CD4-positive, alpha-beta T cell treated with Interleukin-6 at 100 ng/mL for 8 hours (primary cell): ENCODE results near the gene EXOC6B.

Source experiments
- DNase-seq: peaks from one replicate; pipeline ENCODE4 v3.0.0-alpha.2; 2020; ENCODE audit warnings: mixed read lengths, low spot score

EXOC6B gene

DNA sequence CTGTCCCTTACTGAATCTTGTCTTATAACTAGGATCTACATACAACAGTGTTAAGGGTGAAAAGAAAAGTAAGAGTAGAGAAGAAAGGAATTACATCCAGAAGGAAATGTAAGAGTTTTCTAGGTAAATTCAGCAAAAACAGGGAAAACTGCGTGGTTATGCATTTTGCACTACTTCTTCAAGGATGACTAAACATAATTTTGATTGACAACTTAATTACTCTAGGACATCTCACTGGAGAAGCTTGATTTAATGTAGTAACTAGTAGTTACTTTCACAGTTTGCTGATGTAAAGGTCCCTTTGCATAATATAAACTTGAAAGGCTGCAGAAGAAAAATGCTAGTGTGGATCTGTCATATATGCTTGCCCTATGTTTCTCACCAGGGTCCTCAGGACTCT lies 464.8 kb downstream of the EXOC6B start:
- DNase-seq: no peak

DNA sequence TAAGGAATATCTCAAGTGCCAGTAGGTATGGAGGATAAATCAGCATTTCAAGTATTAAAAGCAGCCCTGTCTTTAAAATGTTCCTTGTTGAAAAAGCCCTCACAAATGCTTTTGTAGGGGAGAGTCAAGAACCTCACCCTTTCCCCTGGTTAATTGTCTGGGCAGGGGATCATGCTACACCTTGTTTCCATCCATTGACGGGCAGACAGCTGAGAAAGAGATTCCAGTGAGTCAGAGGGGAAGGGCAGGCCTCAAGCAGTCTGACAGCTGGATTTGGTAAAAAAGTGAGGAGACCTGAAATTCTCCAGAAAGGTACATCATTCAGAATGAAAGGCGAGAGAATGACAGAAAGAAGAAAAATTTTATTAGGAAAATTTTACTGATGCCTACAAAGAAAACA lies 475.0 kb downstream of the EXOC6B start:
- no peak for DNase-seq

DNA sequence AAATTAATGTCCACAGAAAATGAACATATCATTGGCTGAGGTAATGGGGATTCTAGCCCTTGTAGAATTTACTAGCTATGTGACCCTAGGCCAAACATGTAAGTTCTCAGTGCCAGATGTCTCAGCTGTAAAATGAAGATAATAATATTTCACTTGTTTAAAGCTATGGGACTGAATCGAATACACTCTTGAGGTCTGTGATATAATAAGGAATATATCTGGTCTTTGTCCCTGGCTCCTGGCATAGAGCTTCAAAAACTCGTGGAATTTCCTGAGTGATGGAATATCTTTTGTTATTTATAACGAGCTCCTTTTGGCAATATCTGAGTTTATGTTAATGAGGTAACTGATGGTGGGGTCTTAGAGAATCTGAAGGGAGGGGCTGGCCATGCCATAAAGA lies 476.8 kb downstream of the EXOC6B start:
- DNase-seq: no peak

DNA sequence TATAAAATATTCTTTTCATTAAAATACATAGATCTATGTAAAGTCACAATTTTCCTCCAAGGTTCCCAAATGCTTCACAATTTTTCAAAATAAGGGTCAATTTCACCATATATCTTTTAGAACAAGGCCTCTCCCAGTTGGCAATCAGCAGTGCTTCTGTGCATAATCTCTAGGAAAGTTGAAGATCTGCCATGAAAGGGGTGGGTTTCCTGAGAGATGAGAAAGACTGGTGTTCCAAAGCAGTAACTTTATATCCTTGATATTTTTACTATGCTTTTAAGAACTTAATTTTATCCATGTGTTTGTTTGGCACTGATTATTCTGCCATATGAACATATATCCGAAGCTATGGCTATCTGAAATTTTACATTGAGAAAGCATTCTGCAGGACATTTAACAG lies 478.8 kb downstream of the EXOC6B start:
- no peak for DNase-seq

DNA sequence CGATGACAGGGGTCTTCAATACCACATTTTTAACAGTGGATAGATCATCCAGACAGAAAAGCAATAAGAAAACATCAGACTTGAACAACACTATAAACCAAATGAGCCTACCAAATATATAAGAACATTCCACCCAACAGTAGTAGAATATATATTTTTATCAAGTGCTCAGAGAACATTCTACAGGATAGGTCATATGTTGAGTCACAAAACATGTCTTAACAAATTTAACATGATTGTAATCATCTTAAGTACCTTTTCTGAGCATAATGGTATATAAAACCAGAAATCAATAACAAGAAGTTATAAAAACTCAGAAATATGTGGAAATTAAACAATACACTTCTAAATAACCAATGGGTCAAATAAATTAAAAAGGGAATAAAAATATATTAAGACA lies 484.2 kb downstream of the EXOC6B start:
- DNase-seq: no peak

DNA sequence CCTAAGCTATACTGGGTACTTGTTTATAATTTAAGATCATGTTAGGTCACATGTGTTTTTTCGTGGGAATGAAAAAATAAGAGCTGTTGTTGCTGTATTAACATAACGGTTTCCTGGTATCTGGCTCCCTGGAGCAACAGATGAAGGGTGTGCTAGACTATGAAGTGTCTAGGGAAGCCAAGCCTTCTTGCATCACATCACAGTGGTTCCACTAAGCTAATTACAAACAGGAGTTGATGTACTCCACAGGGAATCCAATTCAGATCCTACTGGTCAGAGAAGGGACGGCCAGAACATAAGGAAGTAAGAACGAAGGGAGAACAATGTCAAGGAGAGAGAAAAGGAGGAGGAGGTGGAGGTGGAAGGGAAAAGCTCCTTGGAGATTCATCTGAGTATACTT lies 485.2 kb downstream of the EXOC6B start:
- DNase-seq: no peak

DNA sequence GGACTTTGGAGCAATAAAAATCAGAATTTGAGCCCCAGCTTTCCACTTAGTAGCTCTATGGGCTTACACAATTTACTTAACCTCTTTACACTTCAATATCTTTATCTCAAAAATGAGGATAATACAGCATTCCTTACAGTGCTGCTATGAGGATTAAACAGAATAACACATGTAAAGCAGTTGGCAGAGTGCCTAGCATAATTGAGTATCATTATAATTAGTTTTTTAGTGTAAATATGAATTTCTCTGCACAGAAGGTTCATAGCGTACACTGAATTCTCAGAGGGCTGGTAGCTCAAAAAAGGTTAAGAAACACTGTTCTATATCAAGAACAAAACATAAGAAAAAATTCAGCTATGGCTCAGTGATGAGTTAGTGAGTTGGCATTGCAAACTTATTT lies 487.8 kb downstream of the EXOC6B start:
- DNase-seq: no peak

DNA sequence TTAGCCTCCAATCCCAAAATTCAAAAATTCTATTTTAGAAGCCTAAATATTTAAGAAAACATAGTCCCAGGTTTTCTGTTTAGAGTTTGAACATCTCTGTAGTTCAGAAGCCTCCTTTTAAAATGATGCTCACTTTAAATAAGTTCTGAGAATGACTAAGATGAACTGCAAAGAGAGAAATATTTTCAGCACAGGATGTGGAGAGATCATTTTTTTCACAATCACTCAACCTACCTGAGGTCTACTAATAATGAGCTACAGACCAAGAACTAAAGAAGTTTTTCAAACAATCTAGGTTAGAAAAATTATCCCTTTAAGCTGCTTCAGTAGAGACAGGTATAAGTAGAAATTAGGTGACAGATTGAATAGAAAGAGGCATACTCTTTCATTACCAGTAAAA lies 493.1 kb downstream of the EXOC6B start:
- DNase-seq: no peak

DNA sequence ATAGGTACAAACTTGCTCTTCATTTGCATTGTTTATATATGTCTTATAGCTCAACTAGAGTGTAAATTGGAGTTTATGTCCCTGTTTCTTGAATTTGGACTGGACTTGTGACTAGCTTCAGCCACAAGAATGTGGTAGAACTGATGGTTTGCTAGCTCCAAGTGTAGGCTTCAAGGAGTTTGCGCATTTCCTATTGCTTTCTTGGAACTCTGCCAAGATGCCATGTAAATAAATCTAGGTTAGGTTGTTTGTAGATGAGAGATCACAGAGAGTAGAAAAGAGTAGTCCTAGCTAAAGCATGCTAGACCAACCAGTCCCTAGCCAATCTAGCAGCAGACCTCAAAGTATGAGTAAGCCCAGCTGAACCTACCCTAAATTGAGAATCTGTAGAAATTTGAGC lies 495.2 kb downstream of the EXOC6B start:
- DNase-seq: no peak

DNA sequence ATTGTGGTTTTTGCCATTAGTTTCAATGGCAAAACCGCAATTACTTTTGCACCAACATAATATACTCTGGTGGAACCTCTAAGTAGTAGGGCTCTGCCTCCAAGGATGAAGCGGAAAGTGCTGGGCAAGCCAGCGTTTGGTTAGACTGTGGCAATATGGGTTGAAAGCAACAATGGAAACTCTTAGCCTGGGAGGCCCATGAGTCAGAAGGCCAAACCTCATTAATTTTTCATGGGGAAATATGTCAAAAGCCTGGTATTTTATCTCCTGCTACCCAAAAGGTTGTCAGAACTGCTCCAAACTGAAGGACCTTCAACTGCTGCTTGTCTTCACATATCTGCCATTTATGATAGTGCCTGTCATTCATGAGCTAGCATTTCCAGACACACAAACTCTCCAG lies 499.1 kb downstream of the EXOC6B start:
- no peak for DNase-seq

DNA sequence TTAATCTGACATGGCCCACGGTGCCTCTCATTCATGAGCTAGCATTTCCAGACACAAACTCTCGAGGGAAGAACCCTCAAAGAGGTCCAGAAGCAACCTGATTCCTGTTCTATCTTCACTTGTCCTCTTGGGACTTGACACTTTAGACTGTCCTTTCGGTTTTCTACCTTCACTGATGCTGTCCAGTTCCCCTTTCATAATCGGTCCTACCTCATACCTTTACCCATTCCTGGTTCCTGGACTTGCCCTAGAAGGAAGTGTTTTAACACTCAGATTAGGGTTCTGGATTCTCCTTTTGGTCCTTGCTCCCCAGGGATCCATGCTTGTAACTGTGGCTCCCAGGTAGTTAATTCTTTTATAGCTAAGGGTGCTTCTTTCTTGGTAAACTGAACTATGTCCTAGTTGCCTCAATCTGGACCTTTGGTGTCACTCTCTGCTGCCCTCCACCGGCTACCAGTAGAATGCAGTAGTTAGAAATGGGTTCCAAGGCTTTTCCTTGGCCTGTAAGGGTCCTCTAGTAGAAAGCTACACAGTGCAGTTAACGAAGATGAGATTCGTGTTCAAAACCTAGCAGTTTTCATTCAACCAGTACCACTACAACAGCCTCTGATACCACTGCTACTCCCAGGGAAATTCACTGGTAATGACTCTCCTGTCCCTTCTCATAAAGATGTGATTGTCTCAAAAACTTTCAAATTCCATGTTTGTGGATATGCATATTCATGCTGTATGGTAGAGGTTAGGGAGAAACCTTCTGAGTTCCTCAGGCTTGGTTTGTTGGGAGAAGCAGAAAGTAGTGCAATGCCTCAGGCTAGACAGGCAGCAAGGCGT lies 500.0 kb downstream of the EXOC6B start:
- DNase-seq: no peak

DNA sequence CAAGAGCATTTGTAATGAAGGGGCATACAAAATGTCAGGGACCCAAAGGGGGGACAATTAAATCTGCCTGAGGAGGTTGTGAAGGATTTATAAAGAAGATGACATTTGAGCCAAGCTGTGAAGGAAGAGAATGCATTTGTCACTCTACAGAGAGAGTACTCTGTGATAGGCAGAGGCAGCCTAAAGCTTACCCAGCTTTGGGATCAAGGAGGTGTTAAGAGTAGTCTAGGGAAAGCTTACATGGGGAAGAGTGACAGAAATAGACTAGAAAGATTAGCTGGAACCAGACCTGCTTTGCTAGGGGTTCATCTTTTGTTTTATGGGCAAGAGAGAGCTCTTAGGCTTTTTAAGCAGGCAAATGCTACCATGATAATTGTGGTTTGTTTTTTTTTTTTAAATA lies 509.1 kb downstream of the EXOC6B start:
- DNase-seq: no peak

DNA sequence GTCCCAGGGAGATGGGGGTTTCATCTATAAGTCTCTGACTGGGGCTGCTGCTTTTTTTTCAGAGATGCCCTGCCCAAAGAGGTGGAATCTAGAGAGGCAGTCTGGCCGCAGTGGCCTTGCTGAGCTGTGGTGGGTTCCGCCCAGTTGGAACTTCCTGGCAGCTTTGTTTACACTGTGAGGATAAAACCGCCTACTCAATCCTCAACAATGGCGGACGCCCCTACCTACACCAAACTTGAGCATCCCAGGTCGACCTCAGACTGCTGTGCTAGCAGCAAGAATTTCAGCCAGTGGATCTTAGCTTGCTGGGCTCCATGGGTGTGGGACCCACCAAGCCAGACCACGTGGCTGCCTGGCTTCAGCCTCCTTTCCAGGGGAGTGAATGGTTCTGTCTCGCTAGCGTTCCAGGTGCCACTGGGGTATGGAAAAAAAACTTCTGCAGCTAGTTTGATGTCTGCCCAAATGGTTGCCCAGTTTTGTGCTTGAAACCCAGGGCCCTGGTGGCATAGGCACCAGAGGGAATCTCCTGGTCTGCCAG lies 525.6 kb downstream of the EXOC6B start:
- no peak for DNase-seq

DNA sequence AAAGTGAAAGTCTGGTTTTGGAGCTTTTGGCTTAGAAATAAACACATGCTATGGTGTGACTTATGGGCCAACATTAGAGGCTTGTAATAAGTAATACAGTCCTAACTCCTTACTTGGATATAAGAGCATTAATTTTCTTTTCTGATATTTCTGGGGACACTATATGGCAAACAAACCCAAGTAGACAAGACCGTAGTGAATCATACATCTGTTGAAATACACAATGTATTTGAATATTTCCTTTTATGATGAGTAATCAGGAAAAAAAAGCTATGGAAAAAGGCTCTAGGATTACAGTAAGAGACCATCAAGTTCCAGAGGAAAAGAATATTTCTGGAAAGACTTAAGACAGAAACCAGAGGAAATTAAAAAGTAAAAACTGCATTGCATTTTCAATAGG lies 532.2 kb downstream of the EXOC6B start:
- no peak for DNase-seq

DNA sequence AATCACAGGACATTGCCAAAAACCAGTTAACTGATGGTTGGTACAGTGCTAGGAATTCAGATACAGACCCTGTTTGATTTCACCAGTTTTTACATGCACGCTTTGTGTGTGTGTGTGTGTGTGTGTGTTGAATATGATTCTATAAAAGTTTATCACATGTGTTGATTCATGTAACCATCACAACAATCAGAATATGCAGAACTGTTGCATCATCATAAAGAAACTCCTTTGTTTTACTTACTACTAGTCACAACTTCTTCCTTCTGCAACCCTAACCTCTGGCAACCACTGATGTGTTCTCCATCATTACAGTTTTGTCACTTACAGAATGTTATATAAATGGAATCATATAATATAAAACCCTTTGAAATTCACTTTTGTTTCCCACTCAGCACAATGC lies 533.4 kb downstream of the EXOC6B start:
- DNase-seq: no peak

DNA sequence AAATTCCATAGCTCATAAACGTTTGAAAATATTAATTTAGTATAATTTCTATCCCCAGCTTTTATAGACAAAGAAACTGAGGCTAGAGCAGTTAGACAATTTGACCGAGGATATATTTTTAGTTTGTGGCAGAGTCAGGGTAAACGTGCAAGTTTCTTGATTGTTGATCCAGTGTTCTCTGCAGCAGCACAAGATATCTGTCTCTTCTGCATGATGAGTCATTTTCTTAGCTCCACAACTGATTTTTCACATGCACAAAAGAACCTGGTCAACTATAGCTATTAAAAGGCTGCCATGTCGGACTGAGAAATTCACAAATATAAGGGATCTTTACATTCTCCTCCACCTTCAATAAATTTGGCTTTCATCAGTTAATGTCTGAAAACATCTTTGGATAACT lies 534.8 kb downstream of the EXOC6B start:
- no peak for DNase-seq

DNA sequence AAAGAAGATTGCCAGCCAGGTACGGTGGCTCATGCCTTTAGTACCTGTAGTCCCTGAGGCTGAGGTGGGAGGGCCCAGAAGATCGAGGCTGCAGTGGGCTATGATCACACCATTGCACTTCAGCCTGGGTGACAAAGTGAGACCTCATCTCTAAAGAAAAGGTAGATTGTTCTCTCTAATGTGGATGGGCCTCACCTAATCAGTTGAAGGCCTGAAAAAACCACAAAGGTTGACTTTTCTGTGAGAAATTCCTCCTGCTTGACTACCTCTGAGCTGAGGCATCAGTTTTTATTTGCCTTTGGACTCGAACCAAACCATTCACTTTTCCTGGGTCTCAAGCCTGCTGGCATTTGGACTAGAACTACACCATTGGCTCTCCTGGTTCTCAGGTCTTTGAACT lies 536.1 kb downstream of the EXOC6B start:
- DNase-seq: no peak

DNA sequence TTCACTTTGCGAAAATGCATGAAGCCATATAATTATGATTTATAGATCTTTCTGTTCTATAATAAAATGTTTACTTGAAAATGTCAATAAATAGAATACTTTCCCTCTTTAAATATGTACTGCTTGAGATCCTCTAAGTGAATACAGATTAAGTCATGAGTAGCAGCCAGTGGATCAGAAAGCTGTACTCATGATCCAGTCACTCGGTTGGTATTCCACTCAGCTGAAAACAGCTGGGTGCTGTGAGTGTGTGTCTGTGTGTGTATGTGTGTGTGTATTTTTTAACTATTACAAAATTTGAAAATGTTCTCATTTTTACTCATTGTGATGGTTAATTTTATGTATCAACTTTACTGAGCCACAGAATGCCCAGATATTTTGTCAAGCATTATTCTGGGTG lies 536.5 kb downstream of the EXOC6B start:
- no peak for DNase-seq

DNA sequence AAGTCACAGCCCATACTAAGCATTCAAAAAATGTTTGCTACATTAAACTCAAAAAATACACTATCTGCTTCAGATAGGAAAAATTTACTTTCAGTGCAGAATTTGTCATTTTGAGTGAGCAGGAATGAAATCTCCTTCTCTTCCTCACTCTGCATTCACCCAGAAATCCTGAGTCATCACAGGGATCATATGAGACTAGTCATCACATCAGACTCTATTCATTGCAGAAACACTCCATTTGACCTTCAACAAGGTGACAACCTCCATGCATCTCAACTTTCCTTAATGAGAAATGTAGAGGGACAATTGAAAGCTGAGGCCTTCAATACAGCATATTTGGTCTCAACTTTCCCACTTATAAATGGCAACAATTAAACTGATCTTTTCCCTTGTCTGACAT lies 547.8 kb downstream of the EXOC6B start:
- no peak for DNase-seq

DNA sequence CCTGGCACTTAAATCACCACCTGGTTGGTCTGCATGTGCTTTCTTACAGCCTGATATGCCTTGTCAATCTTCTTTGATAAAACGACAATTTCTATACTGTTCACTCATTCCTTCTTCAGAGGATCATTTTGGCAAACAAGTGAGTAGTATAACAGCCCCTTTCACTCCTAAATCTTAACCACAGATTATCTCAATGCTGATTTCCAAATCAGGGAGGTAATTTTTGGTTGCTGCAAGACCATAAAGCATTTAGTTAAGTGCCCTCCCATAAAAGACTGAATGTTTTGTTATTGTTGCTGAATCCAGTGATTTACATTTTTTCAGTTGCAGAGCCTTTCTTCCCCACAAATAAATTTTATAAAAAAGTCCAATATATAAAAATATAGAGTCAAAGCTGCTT lies 549.0 kb downstream of the EXOC6B start:
- no peak for DNase-seq

DNA sequence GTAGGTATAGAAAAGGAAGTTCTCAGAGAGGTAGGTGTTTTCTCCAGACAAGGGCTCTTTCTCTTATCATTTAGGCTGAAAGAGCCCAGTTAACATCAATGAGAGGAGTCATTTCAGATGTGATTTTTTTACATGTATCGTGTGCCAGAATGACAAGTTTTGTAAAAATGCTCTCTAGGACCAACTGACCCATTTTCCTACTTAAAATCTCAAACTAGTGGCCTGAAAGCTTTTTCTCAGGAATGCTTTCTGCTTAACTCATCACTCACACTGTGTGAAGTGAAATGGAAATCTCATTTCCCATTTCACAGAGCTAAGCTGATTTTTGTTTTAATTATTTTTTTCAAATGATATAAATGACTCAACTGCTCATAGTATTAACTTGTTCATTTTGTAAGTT lies 549.5 kb downstream of the EXOC6B start:
- no peak for DNase-seq

DNA sequence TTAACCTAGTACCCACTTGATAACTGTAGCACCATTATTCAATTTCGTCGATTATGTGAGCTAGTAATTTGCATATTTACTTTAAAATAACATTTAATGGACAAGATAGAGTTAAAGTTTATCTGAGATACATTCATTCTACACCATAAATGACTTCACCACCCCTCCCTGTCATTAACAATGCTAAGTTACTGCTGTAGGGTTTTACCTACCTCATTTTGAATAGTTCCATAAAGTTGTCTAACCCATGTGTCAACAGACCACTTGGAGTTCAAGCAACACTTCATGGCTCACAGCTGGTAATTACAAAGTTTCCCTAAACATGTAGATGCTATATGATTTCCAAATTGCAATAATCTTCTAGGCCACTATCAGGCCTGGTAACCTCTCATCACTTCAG lies 550.7 kb downstream of the EXOC6B start:
- no peak for DNase-seq

DNA sequence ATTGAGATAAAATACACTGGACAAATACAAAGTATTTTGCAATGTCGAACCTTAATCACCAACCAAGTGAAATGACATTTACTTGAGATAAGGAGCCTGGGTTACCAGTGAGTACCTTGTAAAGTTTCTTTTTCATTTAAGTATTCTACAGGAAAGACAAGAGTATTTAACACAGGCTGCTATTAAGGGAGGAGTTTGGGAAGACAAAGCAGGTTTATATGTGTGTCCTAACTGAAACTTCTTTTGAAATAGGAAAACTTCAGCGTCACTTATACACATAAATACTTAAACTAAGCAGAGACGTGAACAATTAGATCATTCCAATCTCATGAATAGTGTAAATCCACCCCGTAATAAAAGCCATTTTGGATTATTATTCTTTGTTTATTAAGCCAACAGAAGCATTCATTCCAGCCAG lies 551.4 kb downstream of the EXOC6B start:
- no peak for DNase-seq

DNA sequence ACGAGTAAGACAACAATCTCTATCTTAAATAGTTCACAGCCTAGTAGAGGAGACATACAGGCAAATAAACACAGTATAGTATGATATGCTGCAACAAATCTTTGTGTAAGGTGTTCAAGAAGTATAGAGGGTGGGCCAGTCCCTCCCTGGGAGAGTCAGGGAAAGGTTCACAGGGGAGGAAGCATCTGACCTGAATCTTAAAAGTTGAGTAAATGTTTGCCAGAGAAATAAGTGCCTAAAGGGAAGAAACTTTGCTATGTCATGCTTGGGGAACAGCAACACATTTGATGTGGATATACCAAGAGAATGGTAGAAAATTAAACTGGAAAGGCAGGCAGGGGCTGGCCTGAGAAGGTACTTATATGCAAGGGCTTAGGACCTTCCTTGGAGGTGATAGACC lies 552.4 kb downstream of the EXOC6B start:
- no peak for DNase-seq
